GM18873 (cell line): Measurements from ENCODE around the gene CADM1.
A peak's percentile ranks its signal among the peaks of the same experiment; 100 is the strongest.

ENCODE experiments used
- ATAC-seq: cut with Tn5 transposase; IDR thresholded peaks from one replicate; pipeline ENCODE4 v1.9.1; 2021; ENCODE audit warnings: mild to moderate bottlenecking, moderate library complexity, moderate number of reproducible peaks; ENCODE audit not compliant: unreplicated experiment, low FRiP score

The CADM1 gene

DNA sequence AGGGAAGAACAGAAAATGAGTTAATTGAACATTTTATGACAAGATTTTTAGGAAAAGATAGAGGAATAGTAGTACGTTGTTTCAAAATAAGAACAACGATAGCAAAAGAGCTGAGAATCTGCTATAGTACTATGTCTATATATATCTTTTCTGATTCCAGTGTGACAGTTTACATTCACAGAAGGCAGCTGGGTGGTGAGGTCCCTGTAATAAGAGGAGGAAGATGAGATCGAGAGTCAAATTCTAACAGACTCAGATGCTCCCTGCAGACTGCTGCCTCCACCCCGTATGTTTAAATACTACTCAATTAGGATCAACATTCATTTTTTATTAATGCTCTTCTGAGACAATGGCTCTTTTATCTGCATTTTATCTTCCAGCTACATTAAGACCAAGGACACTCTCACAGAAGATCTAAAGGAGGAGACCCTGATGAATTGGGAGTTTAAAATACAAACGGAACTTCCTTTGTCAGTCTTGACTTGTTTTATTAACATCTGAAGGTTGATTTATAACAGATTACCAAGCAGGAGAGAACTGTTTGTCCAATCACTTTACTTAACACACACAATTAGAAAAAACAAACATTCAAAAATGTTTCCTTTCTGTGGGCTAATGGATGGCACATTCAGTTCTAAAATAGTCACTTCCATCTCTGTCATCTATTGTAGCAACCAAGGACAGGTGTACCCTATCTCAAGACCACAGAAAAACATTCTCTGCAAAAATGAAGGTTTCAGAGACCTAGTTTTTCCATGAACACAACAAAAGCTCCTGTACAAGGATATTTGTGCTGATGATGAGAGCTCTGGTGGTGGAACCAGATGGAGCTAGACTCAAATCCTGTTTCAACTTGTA is 240.2 kb downstream of the CADM1 start:
- ATAC-seq: no peak

DNA sequence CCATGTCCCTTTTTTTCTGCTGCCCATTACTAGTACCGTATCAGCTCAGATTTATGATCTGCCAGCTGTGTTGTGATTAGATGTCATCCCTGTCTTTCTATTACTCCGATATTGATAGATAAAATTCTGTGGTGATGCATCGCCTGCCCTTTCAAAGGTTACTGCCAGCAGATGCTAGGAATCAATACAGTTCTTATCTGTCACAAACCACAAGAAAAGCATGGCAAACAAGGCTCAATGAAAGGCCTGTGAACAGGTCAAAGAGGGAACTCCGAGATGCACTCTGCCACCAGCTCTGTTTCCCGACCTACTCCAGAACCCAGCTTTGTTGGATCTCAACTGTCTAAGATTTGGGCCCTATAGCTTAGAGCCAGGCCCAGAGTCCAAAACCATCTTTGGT is 246.0 kb downstream of the CADM1 start:
- no peak for ATAC-seq

DNA sequence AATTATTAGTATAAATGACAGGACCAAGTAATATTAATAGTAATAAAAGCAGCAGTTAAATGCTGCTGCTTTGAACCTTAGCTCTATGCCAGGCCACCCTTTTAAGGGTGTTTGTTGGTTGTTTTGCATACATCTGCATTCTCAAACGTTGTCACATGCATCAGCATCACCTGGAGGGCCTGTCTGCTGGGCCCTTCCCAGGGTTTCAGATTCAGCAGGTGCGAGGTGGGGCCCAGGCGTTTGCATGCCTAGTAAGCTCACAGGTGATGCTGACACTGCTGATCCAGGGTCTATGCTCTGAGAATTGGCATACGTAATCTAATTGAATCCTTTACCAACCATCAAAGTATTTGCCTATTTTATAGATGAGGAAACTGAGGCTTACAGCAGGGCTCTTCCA is 246.5 kb downstream of the CADM1 start:
- no peak for ATAC-seq

DNA sequence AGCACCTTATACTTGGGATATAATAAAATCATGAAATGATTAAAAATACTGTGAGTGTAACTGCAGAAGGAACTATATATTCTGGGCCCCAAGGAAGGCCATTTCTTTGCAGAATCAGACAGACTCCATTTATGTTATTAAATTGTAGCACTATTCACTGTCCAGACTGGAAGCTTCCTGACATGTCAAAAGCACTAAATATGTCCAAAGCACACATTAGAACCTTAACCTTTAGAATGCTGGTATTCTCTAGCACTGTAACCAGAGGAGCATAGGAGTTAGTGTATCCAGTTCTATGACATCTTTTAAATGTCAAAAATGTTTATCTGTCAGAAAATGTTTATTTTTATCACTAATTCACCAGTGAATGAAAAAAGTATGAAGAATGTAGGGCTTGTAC is 246.9 kb downstream of the CADM1 start:
- no peak for ATAC-seq

DNA sequence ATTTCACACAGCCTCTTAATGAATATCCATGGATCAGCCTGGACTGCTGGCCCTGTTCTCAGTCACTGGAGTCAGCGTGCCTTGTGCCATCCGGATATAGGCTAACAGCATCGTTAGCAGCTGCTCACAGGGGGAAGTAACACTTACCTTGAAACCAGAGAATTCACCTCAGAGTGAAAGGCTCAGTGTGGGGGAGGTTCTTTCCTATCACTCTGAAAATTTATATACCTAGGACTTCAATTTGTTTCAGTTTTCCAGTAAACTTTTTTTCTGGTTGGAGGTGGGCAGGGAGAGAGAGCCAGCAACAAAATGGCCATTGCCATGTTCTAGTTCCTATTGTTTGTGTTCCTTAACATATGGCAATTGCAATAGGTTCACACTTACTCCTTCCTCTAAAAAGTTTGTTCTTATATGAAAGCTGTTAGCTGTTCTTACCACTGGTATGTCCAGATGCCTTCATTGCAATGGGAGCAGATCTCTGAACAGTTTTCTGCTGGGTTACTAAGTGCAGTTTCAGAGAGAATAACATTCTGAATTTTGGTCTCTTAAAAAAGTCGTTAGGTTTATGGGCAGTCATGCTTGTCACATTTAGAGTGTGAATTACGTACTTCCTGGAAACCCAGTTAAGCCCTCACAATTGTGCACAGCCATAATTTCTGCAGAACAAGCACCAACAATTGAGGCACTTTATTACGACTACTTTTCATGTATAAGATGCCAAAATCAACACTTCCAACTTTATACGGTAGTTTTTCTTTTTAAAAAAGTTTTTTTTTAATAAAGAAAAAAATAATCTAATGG is 247.6 kb downstream of the CADM1 start:
- ATAC-seq: peak; percentile 77

DNA sequence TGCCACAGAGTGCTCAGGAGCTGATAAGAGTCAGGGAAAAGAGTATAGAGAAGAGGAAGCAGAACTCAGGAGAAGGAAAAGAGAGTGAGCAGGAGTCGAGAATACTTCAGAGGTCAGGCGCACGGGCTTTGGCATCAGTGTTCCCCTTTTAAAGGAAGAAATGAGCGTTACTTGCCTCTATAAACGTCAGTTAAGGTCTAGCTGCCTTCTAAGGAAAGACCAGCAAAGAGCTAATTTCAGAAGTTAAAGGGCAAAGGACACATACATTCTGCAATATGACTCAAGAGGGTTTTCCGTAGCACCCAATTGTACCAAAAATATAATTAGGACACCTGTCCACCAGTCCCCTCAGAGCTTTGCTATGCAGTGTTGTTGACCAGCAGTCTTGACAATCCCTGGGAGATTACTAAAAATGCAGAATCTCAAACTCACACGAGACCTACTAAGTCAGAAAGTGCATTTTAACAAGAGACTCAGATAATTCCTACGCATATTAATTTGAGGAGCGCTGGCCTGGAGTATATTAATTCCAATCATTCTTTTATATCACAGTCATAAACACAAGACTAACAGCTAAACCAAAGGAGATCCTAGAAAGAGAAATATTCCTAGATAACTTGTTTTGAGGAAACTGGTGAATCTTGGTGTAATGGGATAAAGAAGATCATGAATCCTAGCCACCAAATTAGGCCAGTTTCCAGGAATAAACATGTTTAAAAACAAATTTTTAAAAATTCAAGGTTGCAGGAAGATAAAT is 249.0 kb downstream of the CADM1 start:
- no peak for ATAC-seq

DNA sequence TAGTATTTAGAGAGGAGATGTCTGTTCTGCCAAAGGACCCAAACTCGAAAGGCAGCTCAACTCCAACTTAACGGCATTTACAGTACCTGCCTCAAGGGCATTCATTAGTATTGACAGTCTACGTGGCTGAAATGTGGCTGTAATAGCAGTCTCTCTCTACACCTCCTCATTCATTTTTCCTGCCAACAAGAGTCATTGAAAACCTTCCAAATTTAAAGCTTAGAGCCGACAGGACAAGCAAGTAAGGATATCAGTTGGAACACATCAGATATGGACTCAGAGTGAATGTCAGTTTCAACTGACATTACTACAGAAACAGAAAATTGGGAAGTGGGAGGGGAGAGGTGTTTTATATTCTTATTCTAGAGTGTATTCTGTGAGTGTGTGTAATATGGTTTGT is 253.1 kb downstream of the CADM1 start:
- no peak for ATAC-seq

DNA sequence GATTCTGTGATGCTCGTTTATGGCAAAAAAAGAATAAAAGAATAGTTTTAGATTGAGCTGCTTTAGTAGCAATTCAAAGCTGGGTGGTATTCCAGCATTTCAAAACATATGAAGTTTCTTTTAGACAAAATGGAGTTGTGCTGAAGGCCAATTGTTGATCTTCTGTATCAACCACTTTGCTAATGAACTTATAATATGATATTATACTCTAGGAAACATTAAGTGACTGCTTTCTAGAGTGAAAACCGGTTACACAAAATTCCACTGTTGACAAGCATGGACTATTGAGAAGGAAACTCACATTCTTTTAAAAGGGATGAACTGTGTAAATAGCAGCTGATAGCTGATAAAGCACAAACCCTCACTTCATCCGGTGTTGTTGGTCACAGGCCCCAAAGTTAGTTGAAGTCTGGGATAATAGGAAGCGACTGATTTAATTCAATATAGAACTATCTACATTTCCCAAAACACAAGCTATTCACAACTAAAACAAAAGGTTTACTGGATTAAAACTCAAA is 255.1 kb downstream of the CADM1 start:
- ATAC-seq: no peak

DNA sequence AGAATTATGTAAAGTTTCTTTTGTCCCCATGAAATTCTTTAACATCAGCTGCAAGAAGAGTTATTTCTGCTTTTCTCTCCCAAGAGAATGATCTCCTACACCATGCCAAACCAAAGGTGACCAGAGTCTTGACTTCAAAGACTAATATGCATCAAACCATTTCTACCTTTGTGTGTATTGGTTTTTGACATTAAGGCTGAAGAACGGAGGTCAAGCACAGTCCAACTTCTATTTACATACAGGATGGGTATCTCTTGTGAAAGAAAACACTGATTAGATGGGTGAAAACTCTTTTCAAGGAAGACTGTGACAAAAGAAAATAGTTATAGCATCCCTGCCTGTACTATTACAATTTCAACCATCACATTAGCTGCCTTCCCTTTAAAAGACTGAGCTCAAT is 256.3 kb downstream of the CADM1 start:
- ATAC-seq: no peak

DNA sequence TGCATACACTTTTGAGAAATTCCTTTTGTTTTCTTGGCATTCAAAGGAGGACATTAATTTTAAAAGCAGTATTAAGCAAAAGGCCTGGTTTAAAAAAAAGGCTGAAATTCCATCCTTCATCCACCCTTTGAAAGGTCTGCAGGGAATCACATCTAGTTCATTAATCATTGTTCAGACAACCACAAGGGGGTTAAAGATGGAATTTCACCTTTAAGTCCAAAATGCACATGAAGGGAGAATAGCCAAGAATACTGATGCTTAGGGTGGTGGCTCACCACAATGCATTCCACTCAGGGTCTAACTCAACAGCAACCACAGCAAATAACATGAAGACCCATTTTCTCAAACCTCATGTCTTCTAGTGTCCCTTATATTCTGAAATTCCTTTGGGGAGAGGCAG is 256.9 kb downstream of the CADM1 start:
- ATAC-seq: no peak

DNA sequence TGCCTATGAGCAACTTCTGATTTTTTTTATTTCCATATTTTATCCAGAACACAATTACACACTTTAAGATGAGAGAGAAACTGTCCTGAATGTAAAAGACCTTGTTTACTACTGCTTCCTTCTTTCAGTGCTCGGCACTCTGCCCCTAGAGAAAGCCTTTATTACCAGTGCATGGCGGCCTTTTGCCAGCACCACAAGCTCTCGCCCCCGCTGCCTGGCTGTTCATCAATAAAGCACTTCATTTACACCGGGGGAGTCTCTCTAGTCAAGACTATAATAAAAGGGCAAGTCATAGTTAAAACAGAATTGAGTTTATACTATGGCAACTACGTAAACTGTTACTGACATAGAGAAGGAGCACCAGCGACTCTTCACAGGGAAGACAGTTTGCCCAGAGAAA is 259.5 kb downstream of the CADM1 start:
- no peak for ATAC-seq

DNA sequence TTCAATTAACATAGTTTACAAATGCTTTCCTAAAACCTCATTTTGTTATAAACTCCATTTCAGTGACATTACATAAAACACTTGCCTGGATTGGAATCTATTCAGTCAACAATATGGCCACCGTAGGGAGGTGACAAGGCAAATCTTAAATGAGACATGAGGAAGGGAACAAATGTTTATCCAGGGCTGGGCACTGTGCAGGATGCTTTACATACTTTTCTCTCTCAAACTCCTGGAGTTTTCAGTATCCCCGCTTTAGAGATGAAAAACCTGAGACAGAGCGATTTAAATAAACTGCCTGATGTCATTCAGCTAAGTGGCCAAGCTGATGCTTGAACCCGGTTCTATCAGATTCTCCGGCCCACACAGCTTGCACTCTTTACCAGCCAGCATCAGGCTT is 259.9 kb downstream of the CADM1 start:
- ATAC-seq: no peak

DNA sequence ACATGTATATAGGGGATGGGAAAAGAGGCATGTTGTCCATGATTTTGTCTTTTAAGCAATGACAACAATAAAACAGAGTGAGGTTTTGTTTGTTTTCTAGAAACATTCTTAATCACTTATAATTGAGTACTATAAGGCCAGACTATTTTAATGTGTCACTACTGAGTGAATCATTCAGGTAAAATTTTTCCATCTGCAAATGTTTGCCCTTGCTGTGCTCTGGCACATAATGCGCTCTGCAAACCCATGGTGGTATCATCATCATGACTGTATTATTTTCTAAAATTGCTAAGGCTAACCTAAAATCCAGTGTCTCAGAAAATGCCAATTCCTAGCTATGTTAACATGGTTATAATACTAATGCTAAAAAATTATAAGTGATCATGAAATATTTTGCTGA is 261.2 kb downstream of the CADM1 start:
- no peak for ATAC-seq

DNA sequence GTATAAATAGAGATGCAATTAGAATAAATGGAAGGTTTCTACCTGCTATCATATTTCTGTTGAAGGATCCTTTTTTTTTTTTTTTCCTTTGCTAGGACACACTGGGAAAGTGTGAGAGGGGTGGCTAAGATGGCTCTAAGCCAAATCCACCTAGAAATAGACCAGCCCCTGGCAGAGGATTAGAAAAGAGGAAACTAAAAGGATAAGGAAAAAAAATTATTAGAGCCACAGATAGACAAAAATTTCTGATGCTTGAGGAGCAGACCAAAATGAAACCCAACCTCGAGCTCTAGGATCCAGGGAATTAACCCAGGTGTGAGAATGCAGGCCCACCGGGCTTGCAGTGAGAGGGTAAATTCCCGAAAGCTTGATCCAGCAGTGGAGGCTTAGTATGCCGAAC is 262.3 kb downstream of the CADM1 start:
- no peak for ATAC-seq

DNA sequence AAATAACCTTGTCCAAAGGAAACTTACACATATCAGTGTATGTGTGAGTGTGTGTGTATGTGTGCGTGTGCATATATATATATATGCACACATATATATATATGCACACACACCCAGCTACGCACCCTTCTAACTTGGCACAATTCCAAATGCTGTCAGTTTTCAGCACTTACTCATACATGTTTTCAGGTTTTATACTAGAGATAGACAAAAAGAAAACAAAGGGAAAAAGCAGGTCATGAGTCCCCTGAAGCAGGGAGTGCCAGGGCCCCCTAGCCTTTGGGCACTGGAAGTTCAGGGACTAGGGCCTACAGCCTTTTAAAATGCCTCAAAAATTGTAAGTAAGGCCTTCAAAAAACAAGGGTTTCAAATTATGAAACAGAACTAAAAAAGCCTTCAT is 265.4 kb downstream of the CADM1 start:
- ATAC-seq: no peak

DNA sequence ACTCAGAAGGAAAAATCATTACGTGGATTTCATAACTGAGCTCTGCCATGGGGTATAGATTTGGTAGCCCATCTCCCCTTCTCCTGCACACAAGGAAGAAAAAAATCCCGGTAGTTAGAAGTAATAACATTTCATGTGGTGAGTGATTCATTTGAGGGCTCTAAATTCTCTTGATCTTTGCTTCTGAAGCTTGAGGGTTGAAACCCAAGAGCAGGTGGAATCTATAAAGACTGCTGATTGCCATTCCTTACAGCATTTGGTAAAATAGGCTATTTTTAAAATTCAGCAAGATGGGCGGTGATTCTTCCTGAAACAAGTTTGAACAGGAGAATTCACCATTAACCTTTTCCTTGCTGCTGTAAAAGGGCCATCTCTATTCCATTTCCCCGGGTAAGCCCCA is 266.1 kb downstream of the CADM1 start:
- no peak for ATAC-seq

DNA sequence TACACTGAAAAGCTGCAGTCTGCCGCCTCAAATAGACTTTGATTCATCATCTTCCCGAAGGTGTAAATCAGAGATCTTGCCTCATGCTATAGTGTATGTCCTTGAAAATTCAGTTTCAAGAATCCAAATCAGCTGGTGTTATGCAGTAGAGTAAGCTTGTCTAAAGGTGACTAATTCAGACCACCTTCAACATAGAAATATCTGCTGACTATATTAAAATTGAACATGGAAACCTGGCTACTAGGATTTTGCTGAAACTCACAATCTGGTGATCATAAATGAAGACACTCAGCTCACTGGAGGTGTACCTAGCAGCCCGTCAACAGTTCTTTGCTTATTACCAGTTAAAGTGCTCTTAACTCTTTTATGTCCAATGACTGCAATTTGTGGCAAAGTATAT is 266.6 kb downstream of the CADM1 start:
- ATAC-seq: no peak

DNA sequence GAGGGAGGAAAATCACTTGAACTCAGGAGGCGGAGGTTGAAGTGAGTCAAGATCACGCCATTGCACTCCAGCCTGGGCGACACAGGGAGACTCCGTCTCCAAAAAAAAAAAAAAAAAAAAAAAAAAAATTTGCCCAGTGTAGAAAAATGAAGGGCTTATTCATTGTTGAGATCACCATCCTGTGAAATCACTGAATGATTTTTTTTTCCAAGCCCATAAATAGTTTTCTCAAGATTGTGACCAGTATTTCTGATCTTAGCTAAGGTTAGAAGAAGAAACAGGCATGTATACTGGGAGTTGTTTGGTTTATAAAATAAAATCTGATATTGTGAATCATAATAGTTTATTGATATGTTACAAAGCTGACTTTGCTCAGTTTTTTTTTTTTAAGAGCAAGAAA is 269.4 kb downstream of the CADM1 start:
- no peak for ATAC-seq

DNA sequence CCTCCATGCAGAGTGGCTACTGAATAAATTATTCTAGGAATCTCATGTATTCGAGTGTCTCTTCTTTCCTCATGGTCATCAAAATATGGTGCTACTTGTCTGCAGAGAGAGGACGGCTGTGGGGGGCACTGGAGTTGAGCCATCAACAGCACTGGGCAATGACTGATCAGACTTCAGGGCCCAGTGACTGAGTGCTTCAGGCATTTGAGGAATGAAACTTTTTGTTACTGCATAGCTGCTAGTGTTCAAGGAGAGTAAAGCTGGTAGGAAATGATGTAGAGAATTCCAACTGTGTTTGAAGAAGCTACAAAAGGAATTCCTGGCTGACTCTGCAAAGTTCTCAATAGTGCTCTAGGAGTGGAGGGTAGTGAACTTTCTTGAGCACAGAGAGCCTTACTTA is 277.7 kb downstream of the CADM1 start:
- ATAC-seq: no peak

DNA sequence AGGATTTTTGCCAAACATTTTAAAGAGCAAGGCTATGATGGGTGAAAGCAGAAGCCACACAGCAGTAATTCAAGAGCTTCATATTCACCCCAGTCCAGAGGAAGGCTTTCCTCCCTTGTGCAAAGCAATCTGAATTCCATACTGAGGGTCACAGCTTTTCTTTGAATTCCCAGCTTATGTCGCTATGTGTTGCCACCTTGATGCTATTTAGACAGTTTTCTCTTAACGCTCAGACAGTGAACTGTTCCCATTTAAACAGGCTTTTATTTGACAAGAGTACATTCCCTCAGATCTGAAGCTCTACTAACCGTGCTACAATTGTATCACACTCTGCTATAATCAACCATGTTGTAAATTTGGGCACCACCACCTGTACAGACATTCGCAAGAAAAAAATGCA is 279.7 kb downstream of the CADM1 start:
- ATAC-seq: no peak
